Body of pancreas (tissue), 4 donors: ENCODE data around the gene MAGIX. TPM values are rescaled to one million over a fixed set of nuclear protein-coding genes. Genes with fewer than 3 reads are reported as not detected.

Experiments used
- ATAC-seq: fragments of 150-250 bp; one replicate; pipeline ENCODE4 v1.9.1; 2016
- DNase-seq, 4 donors: peaks; one replicate each; pipeline ENCODE4 v3.0.0-alpha.2; 2019
- H3K27ac ChIP-seq, 4 donors: fragments of 200-600 bp; sonication (generic); 1 replicate in 3 of 4; 2 replicates in 1 of 4; pipeline versions ENCODE4 v1.5.1 to v1.6.1; 2016 to 2019; ENCODE audit warnings: mild to moderate bottlenecking in 1 of 4, mixed read lengths in 1 of 4, moderate library complexity in 1 of 4
- H3K27me3 ChIP-seq, 2 donors: fragments of 200-600 bp; sonication (generic); one replicate each; pipeline ENCODE4 v1.6.0; 2016; ENCODE audit warnings: mild to moderate bottlenecking in 1 of 2
- H3K36me3 ChIP-seq, 2 donors: fragments of 200-600 bp; sonication (generic); replicated peaks in 1 of 2; 2 replicates each; pipeline ENCODE4 v1.5.1; 2016; ENCODE audit warnings: low read depth in 2 of 2; ENCODE audit not compliant: insufficient read depth in 1 of 2
- H3K4me1 ChIP-seq: fragments of 200-600 bp; sonication (generic); one replicate; pipeline ENCODE4 v1.6.0; 2016
- H3K4me3 ChIP-seq, 2 donors: fragments of 200-600 bp; sonication (generic); 1 replicate in 1 of 2; 2 replicates in 1 of 2; pipeline ENCODE4 v1.5.1; 2016 to 2019
- H3K9me3 ChIP-seq, 3 donors: fragments of 200-600 bp; sonication (generic); 1 replicate in 2 of 3; 2 replicates in 1 of 3; pipeline ENCODE4 v1.5.1; 2016
- CTCF ChIP-seq, 7 experiments: fragments of 450-650 bp in 4 of 7; fragments of 200-600 bp in 3 of 7; sonication (generic) in 3 of 7; IDR thresholded peaks; one replicate each; pipeline ENCODE4 v1.5.1; 2016 to 2019; ENCODE audit warnings: antibody characterized with exemption in 7 of 7
- POLR2A ChIP-seq, 3 donors: fragments of 450-650 bp; IDR thresholded peaks; one replicate each; pipeline ENCODE4 v1.6.1; 2016; ENCODE audit warnings: antibody characterized with exemption in 3 of 3, mild to moderate bottlenecking in 2 of 3
- WGBS, 2 donors: methylation state at CpG; one replicate each; pipeline ENCODE4 v1.1.5; 2017; 5-methylcytosine and 5-hydroxymethylcytosine counted together
- intact Hi-C: fragments of 100-400 bp; cut with DNase I; formaldehyde crosslinking; loops from one replicate; pipeline ENCODE4 v1.15.1; 2023
- total RNA-seq, 2 donors: library from RNA; depleted of rRNA; stranded (reverse); fragments of >200 nt; gene quantifications; one replicate each; pipeline ENCODE4 v1.1.0, GENCODE V29; 2016

The MAGIX gene
- total RNA-seq, 2 donors from 2014 or later, result 13.2 to 40.9 TPM

GRCh38 chrX:49183701-49184281 lies 21.2 kb downstream of the MAGIX start:
- TF ChIP-seq POLR2A (IDR thresholded peaks at IDR 0.05), result no peak
- no peak for TF ChIP-seq CTCF (IDR thresholded peaks at IDR 0.05)
- H3K4me3 ChIP-seq, result no peak overlapping the region
- no peaks in the 10 kb centered on the region for H3K36me3 ChIP-seq
- peaks cover 16% of the 10 kb centered on the region for H3K4me1 ChIP-seq
- peak overlapping the region in 3 of 4 donors; percentile 51 to 79 (median 77) for H3K27ac ChIP-seq
- ATAC-seq (no peak), DNase-seq (no peak)
- intact Hi-C loops, result no loop called here
- WGBS, 2 donors, result 88% methylated on average over 18 of the region's 18 CpGs; no CpG with 5 or more reads in 1 of the 2 donors
- no peaks in the 10 kb centered on the region for H3K9me3 ChIP-seq
- H3K27me3 ChIP-seq, result no peaks in the 10 kb centered on the region

GRCh38 chrX:49184294-49185281 lies 22.0 kb downstream of the MAGIX start:
- peaks cover 16% of the 10 kb centered on the region for H3K4me1 ChIP-seq
- ATAC-seq (peak; percentile 84), DNase-seq (peak; percentile 91 to 95 (median 94))
- H3K27me3 ChIP-seq, result no peaks in the 10 kb centered on the region
- H3K9me3 ChIP-seq, result no peaks in the 10 kb centered on the region
- peak overlapping the region; percentile 39 to 79 (median 64) for H3K27ac ChIP-seq
- no peaks in the 10 kb centered on the region for H3K36me3 ChIP-seq
- no peak overlapping the region for H3K4me3 ChIP-seq
- intact Hi-C loops, result no loop called here
- TF ChIP-seq POLR2A (IDR thresholded peaks at IDR 0.05), result peak; percentile 54 to 83 (median 74)
- TF ChIP-seq CTCF (IDR thresholded peaks at IDR 0.05), result peak in 1 of 7 experiments; percentile 6
- 19 to 36% methylated on average over 7 to 33 of the region's 46 CpGs for WGBS, 2 donors

- H3K4me3 ChIP-seq, result peak within 1 kb of the TSS in 1 of 2 donors; percentile 41
- 34 to 37% methylated on average over 12 to 19 of the region's 62 CpGs for WGBS, 2 donors
- DNase-seq (peak; percentile 84 to 92 (median 88)), ATAC-seq (peak; percentile 27)
- H3K4me1 ChIP-seq, result peaks cover 16% of the 10 kb centered on the region
- no peaks in the 10 kb centered on the region for H3K27me3 ChIP-seq
- H3K27ac ChIP-seq, result peak within 1 kb of the TSS; percentile 45 to 84 (median 70)
- no peaks in the 10 kb centered on the region for H3K36me3 ChIP-seq
- intact Hi-C loops, result no loop called here
- H3K9me3 ChIP-seq, result no peaks in the 10 kb centered on the region
- TF ChIP-seq POLR2A (IDR thresholded peaks at IDR 0.05) (peak; percentile 47 to 73 (median 68)), CTCF (IDR thresholded peaks at IDR 0.05) (peak in 3 of 7 experiments; percentile 37 to 61 (median 46))
Measured at GRCh38 chrX:49186125-49187027, 23.8 kb downstream of the MAGIX start, which contains the start of gene PRICKLE3. PRICKLE3 (minus strand) TSS chrX:49186373; CDS start chrX:49186297, 76 bp downstream.

- H3K27me3 ChIP-seq, result no peaks in the 10 kb centered on the region
- 63 to 70% methylated on average over 4 to 13 of the region's 15 CpGs for WGBS, 2 donors
- DNase-seq (no peak), ATAC-seq (no peak)
- H3K36me3 ChIP-seq, result no peaks in the 10 kb centered on the region
- peak overlapping the region in 3 of 4 donors; percentile 62 to 84 (median 77) for H3K27ac ChIP-seq
- H3K4me3 ChIP-seq, result no peak overlapping the region
- TF ChIP-seq CTCF (IDR thresholded peaks at IDR 0.05), result no peak
- TF ChIP-seq POLR2A (IDR thresholded peaks at IDR 0.05), result no peak
- intact Hi-C loops, result no loop called here
- no peaks in the 10 kb centered on the region for H3K9me3 ChIP-seq
- peaks cover 16% of the 10 kb centered on the region for H3K4me1 ChIP-seq
Measured at GRCh38 chrX:49187028-49187394, 24.5 kb downstream of the MAGIX start.
